Epithelial cell of proximal tubule (primary cell): ENCODE results near the gene EPG5. TPM values are rescaled to one million over a fixed set of nuclear protein-coding genes. Genes with fewer than 3 reads are reported as not detected.

Source experiments
- DNase-seq: peaks from one replicate; pipeline ENCODE4 v3.0.0-alpha.2; 2011; ENCODE audit warnings: low read depth
- H3K4me3 ChIP-seq: 2 replicates; pipeline ENCODE4 v1.5.1; 2011; ENCODE audit warnings: low read depth, mild to moderate bottlenecking, low read length
- CTCF ChIP-seq: conservative IDR thresholded peaks from 2 replicates; pipeline ENCODE4 v1.5.1; 2012; ENCODE audit warnings: low read depth, mild to moderate bottlenecking, low read length
- total RNA-seq: library from RNA; depleted of rRNA; stranded (reverse); fragments of >200 nt; gene quantifications from 2 replicates; pipeline ENCODE4 v1.2.3, GENCODE V29; 2015

The EPG5 gene
- total RNA-seq, 1 donor from 2014 or later, result 10.7 TPM

- H3K4me3 ChIP-seq, result no peak overlapping the region
- peak; percentile 86 for TF ChIP-seq CTCF
- no peak for DNase-seq
Measured at GRCh38 chr18:45839414-45840395, 127.4 kb downstream of the EPG5 start.

- DNase-seq, result no peak
- TF ChIP-seq CTCF, result no peak
- H3K4me3 ChIP-seq, result no peak overlapping the region
Measured at GRCh38 chr18:45838302-45839070, 128.6 kb downstream of the EPG5 start.

GRCh38 chr18:45837283-45838070 is 129.7 kb downstream of the EPG5 start:
- peak overlapping the region; percentile 23 for H3K4me3 ChIP-seq
- peak; percentile 24 for TF ChIP-seq CTCF
- no peak for DNase-seq

GRCh38 chr18:45836242-45837205 is 130.6 kb downstream of the EPG5 start:
- no peak for TF ChIP-seq CTCF
- H3K4me3 ChIP-seq, result no peak overlapping the region
- no peak for DNase-seq

GRCh38 chr18:45835057-45835636 is 132.0 kb downstream of the EPG5 start:
- TF ChIP-seq CTCF, result no peak
- no peak overlapping the region for H3K4me3 ChIP-seq
- DNase-seq, result no peak
